ENCODE data around the gene SLC13A2.

- TF ChIP-seq CTCF (IDR thresholded peaks at IDR 0.05) (no peak), POLR2A (IDR thresholded peaks at IDR 0.05) (no peak)
Observed at GRCh38 chr17:28523186-28523585, 49.7 kb downstream of the SLC13A2 start.

Measured in adrenal gland (tissue), 5 donors.